Measurements from ENCODE around the gene TUBGCP2.
"Not testable (repeated sequence)": the region's sequence is repeated elsewhere in the genome, so short reads cannot be mapped to it uniquely, and the experiment has no call there.

The TUBGCP2 gene

DNA sequence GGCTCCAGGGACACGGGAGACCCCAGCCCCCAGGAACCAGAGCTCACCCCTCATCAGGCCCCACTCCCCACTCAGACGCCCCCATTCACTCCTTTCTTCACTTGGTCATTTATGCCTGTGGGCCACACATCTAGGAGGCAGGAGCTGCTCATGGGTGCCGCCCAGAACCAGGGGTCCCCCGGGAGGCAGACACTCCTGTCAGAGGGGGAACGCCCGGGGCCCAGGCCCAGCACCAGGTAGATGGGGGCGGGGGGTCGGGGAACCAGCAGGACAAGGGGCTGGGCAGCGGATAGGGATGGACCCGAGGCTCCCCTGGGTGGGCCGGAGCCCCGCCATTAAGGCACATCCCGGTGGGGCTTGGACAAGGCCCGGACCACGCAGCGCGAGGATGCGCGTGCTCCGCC lies 16.2 kb upstream of the TUBGCP2 start:
- no peak for FAIRE-seq

GRCh38 chr10:133324198-133324792 lies 15.6 kb upstream of the TUBGCP2 start:
- no peak for FAIRE-seq

GRCh38 chr10:133322064-133322709 lies 13.5 kb upstream of the TUBGCP2 start:
- not testable (repeated sequence) for FAIRE-seq

- not testable (repeated sequence) for FAIRE-seq
Observed at GRCh38 chr10:133320852-133321422, 12.3 kb upstream of the TUBGCP2 start.

GRCh38 chr10:133318494-133319127 lies 9.9 kb upstream of the TUBGCP2 start:
- no peak for FAIRE-seq

DNA sequence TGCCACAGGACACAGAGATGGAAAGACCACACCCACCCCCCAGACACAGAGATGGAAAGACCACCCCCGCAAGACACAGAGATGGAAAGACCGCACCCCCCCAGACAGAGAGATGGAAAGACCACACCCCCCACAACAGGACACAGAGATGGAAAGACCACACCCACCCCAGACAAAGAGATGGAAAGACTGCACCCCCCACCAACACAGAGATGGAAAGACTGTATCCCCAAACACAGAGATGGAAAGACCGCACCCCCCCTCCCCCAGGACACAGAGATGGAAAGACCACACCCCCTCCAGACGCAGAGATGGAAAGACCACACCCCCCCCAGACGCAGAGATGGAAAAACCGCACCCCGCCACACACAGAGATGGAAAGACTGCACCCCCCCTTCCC lies 8.1 kb upstream of the TUBGCP2 start:
- FAIRE-seq: no peak

DNA sequence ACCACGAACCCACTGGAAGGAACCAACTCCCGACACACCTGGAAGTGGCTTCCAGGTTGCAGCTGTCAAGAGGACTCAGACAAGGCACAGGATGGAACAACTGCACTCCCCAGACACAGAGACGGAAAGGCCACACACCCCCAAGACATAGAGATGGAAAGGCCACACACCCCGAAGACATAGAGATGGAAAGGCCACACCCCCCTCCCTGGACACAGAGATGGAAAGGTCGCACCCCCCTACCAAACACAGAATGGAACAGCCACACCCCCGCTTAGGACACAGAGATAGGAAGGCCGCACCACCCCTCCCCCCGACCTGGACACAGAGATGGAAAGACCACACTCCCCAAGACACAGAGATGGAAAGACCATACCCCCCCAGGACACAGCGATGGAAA lies 7.6 kb upstream of the TUBGCP2 start:
- FAIRE-seq: no peak

DNA sequence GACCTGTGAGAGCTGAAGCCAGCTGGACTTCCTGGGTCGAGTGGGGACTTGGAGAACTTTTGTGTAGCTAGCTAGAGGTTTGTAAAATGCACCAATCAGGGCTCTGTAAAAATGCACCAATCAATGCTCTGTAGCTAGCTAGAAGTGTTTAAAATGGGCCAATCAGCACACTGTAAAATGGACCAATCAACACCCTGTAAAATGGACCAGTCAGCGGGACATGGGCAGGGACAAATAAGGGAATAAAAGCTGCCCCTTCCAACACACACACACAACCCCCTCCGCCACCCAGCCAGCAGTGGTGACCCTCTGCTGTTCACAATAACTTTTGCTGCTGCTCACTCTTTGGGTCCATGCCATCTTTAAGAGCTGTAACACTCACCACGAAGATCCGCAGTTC lies 7.2 kb upstream of the TUBGCP2 start:
- no peak for FAIRE-seq

DNA sequence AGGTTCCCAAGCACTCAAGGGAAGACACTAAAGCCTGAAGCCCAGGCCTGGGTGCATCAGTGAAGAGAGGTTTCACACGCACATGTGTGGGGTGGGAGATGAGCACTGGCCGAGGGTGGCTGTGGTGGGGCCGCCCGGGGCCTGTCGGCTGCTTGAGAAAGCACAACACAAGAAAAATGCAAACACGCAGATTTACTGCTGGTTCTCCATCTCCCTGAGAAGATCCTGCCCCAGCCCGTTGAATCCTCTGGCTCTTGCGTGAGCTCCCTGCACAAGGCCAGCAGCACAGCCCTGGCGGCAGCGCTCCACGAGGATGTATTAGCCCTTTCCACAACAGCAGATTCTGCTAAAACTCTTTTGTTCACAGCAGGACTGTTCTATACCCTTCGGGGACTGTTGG lies 6.2 kb upstream of the TUBGCP2 start:
- FAIRE-seq: no peak

- no peak for FAIRE-seq
Observed at GRCh38 chr10:133313192-133313591, 4.5 kb upstream of the TUBGCP2 start.

GRCh38 chr10:133312769-133313145 lies 4.1 kb upstream of the TUBGCP2 start:
- no peak for FAIRE-seq

- no peak for FAIRE-seq
Observed at GRCh38 chr10:133312016-133312768, 3.5 kb upstream of the TUBGCP2 start.

- FAIRE-seq: no peak
Observed at GRCh38 chr10:133311570-133311969, 2.9 kb upstream of the TUBGCP2 start.

- no peak for FAIRE-seq
Observed at GRCh38 chr10:133310789-133311188, 2.1 kb upstream of the TUBGCP2 start.

- no peak for FAIRE-seq
Observed at GRCh38 chr10:133310399-133310755, 1.7 kb upstream of the TUBGCP2 start.

- no peak for FAIRE-seq
Observed at GRCh38 chr10:133309720-133310398, 1.2 kb upstream of the TUBGCP2 start.

- FAIRE-seq: no peak
Observed at GRCh38 chr10:133309100-133309719, 538 bp upstream of the TUBGCP2 start.

GRCh38 chr10:133307776-133308420 lies 774 bp downstream of the TUBGCP2 start:
- FAIRE-seq: no peak

DNA sequence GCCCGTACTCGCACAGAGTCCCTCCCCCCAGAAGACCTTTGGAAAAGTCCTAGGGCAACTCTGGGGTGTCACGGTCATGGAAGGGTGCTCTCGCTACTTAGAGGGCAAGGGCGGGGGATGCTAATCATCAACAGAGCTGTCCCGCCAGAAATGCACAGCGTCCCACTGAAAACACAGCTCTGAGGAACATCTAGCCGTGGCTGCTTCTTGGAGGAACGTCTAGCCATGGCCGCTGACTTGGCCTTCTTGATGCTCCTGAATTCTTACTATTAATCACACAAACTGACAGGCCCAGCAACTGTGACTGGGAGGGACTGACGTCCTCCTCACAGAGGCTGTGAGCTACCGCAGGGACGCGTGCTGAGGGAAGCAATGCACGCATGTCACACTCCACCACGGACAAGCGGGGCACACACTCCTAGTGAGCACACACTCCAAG lies 1.7 kb downstream of the TUBGCP2 start:
- FAIRE-seq: no peak

GRCh38 chr10:133306097-133306476 lies 2.6 kb downstream of the TUBGCP2 start:
- FAIRE-seq: no peak

- no peak for FAIRE-seq
Observed at GRCh38 chr10:133303206-133303605, 5.5 kb downstream of the TUBGCP2 start.

DNA sequence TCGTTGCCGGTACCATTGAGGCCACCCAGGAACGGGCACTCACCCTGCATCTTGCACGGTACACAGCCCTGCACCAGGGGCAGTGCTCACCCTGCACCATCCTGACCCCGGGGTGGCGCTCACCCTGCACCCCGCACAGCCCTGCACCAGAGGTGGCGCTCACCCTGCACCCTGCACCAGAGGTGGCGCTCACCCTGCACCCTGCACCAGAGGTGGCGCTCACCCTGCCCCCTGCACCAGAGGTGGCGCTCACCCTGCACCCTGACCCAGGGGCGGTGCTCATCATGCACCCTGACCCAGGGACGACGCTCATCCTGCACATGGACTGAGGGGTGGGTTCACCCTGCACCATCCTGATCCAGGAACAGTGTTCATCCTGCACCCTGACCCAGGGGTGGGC lies 6.4 kb downstream of the TUBGCP2 start:
- no peak for FAIRE-seq

Measured in endometrium (tissue), 2 donors.